K562 (cell line): ENCODE measurements around the gene PRDM11. TPM values are rescaled to one million over a fixed set of nuclear protein-coding genes. Genes with fewer than 3 reads are reported as not detected.

Experiments
- ATAC-seq: fragments of 200-7000 bp; cut with Tn5 transposase; 3 replicates; pipeline ENCODE4 v1.9.1; 2020; ENCODE audit warnings: moderate library complexity
- BruUV-seq: library from RNA; stranded (reverse); fragments of 400-500 nt; replicated peaks from 2 replicates; lab custom pipeline; 2021; lab: Mats Ljungman, UMichigan
- CTCF ChIA-PET: fragments of 300-600 bp; formaldehyde crosslinking; extraction: SDS; loops from one replicate; lab custom pipeline; 2021; ENCODE audit warnings: low intra/inter-chr PET ratio; lab: Yijun Ruan, JAX
- POLR2A ChIA-PET: fragments of 300-600, 350-650 bp; sonication (Branson Sonifier 250); formaldehyde crosslinking; extraction: SDS; loops from one replicate; lab custom pipeline; 2021; ENCODE audit warnings: antibody characterized with exemption, inconsistent platforms; lab: Yijun Ruan, JAX
- DNase-seq, 4 experiments: peaks; one replicate each; pipeline versions ENCODE4 v3.0.0 to v3.0.0-alpha.2; 2011 to 2018; ENCODE audit warnings: low spot score in 3 of 4, mixed read lengths in 3 of 4; ENCODE audit errors: extremely low read depth in 1 of 4
- FAIRE-seq: peaks from 2 replicates; lab custom pipeline; 2011; peaks lifted over from hg19 to GRCh38; lab: Jason Lieb, UNC
- H2AFZ ChIP-seq: 2 replicates; pipeline ENCODE4 v1.6.0; 2011; ENCODE audit warnings: low read depth, low read length, control low read depth, inconsistent platforms
- H3K27ac ChIP-seq: fragments of 200-600 bp; 3 replicates; pipeline ENCODE4 v1.8.0; 2011; ENCODE audit warnings: low read depth, mild to moderate bottlenecking, control low read depth, inconsistent platforms, low read length, moderate library complexity, mixed read lengths; ENCODE audit errors: extremely low read depth
- H3K27me3 ChIP-seq, 2 experiments: fragments of 300-600 bp in 1 of 2; 2 replicates in 1 of 2; 3 replicates in 1 of 2; pipeline versions ENCODE4 v1.6.0 to v1.8.0; 2011; ENCODE audit warnings: inconsistent platforms in 2 of 2, low read length in 2 of 2, mild to moderate bottlenecking in 1 of 2, mixed read lengths in 1 of 2, moderate library complexity in 1 of 2; ENCODE audit not compliant: control insufficient read depth in 2 of 2, insufficient read depth in 2 of 2
- H3K36me3 ChIP-seq: fragments of 300-600 bp; 3 replicates; pipeline ENCODE4 v1.8.0; 2011; ENCODE audit warnings: mild to moderate bottlenecking, low read length, inconsistent platforms; ENCODE audit not compliant: control insufficient read depth, insufficient read depth
- H3K4me1 ChIP-seq, 2 experiments: fragments of 200-600 bp in 1 of 2; replicated peaks in 1 of 2; 2 replicates in 1 of 2; 3 replicates in 1 of 2; pipeline versions ENCODE4 v1.5.1 to v1.8.0; 2011; ENCODE audit warnings: inconsistent platforms in 2 of 2, low read length in 2 of 2, mild to moderate bottlenecking in 1 of 2, mixed read lengths in 1 of 2, moderate library complexity in 1 of 2; ENCODE audit not compliant: control insufficient read depth in 2 of 2, insufficient read depth in 2 of 2
- H3K4me2 ChIP-seq: 2 replicates; pipeline ENCODE4 v1.6.1; 2011; ENCODE audit warnings: low read length, control low read depth, inconsistent platforms, mixed read lengths; ENCODE audit not compliant: insufficient read depth
- H3K4me3 ChIP-seq: fragments of 200-600 bp; sonication (generic), shearing (Covaris generic); 2 replicates; pipeline ENCODE4 v1.5.1; 2016; ENCODE audit warnings: control low read depth, inconsistent platforms
- H3K79me2 ChIP-seq: fragments of 200-600 bp; 3 replicates; pipeline ENCODE4 v1.8.0; 2011; ENCODE audit warnings: low read length, inconsistent platforms; ENCODE audit not compliant: control insufficient read depth, insufficient read depth
- H3K9ac ChIP-seq, 2 experiments: 2 replicates each; pipeline versions ENCODE4 v1.6.0 to v1.6.1; 2011; ENCODE audit warnings: low read depth in 2 of 2, low read length in 2 of 2, control low read depth in 1 of 2, inconsistent platforms in 1 of 2, mild to moderate bottlenecking in 1 of 2, mixed read lengths in 1 of 2; ENCODE audit not compliant: insufficient read depth in 1 of 2
- H3K9me1 ChIP-seq: one replicate; pipeline ENCODE4 v1.6.0; 2011; ENCODE audit warnings: inconsistent platforms, mild to moderate bottlenecking, low read length, moderate library complexity; ENCODE audit not compliant: control insufficient read depth, insufficient read depth
- H3K9me3 ChIP-seq: replicated peaks from 2 replicates; pipeline ENCODE4 v1.5.1; 2011; ENCODE audit warnings: low read depth, low read length, inconsistent platforms; ENCODE audit not compliant: control insufficient read depth, insufficient read depth
- H4K20me1 ChIP-seq: replicated peaks from 2 replicates; pipeline ENCODE4 v1.6.1; 2011; ENCODE audit warnings: low read length, inconsistent platforms, mixed read lengths; ENCODE audit not compliant: control insufficient read depth, insufficient read depth
- ESRRB ChIP-seq: fragments of 250-450 bp; sonication (Bioruptor Pico); IDR thresholded peaks from 2 replicates; pipeline ENCODE4 v1.5.0; 2020; ENCODE audit warnings: mild to moderate bottlenecking, moderate library complexity, borderline replicate concordance
- HNRNPUL1 ChIP-seq: fragments of 200-400 bp; formaldehyde crosslinking; IDR thresholded peaks from 2 replicates; pipeline ENCODE4 v1.6.1; 2017; ENCODE audit warnings: low read length
- JUND ChIP-seq, 2 experiments: IDR thresholded peaks; 2 replicates in 1 of 2; 3 replicates in 1 of 2; pipeline ENCODE4 v1.6.1; 2011; ENCODE audit warnings: borderline replicate concordance in 2 of 2, low read depth in 2 of 2, low read length in 2 of 2, improper control_type of control experiment in 1 of 2, missing biosample characterization in 1 of 2, missing genetic modification characterization in 1 of 2, missing genetic modification reagents in 1 of 2
- KAT7 ChIP-seq: sonication (generic); formaldehyde crosslinking; IDR thresholded peaks from 2 replicates; pipeline ENCODE4 v1.8.0; 2022; ENCODE audit warnings: missing genetic modification reagents, mild to moderate bottlenecking, borderline replicate concordance
- LARP7 ChIP-seq: fragments of 450-650 bp; IDR thresholded peaks from 2 replicates; pipeline ENCODE4 v1.6.1; 2016
- PHB ChIP-seq: fragments of 250-450 bp; sonication (Bioruptor Pico); IDR thresholded peaks from 2 replicates; pipeline ENCODE4 v1.5.0; 2021
- PHF20 ChIP-seq: fragments of 450-650 bp; IDR thresholded peaks from 2 replicates; pipeline ENCODE4 v1.6.1; 2018; ENCODE audit not compliant: partially characterized antibody
- RFX7 ChIP-seq: fragments of 250-450 bp; sonication (Bioruptor Pico); IDR thresholded peaks from 2 replicates; pipeline ENCODE4 v1.5.1; 2021; ENCODE audit warnings: mild to moderate bottlenecking
- SLC30A9 ChIP-seq: fragments of 250-450 bp; sonication (Bioruptor Pico); IDR thresholded peaks from 2 replicates; pipeline ENCODE4 v1.8.0; 2022; ENCODE audit warnings: mild to moderate bottlenecking, moderate library complexity
- TCF15 ChIP-seq: fragments of 250-450 bp; sonication (Bioruptor Pico); IDR thresholded peaks from 2 replicates; pipeline ENCODE4 v1.8.0; 2022; ENCODE audit warnings: moderate library complexity, mild to moderate bottlenecking, inconsistent platforms
- ZNF232 ChIP-seq: sonication (generic); formaldehyde crosslinking; IDR thresholded peaks from 2 replicates; pipeline ENCODE4 v1.8.0; 2022; ENCODE audit warnings: mild to moderate bottlenecking, missing genetic modification reagents
- ZNF431 ChIP-seq: sonication (generic); formaldehyde crosslinking; IDR thresholded peaks from 2 replicates; pipeline ENCODE4 v1.8.0; 2022; ENCODE audit warnings: mild to moderate bottlenecking, missing genetic modification reagents
- ZNF780A ChIP-seq: fragments of 250-450 bp; sonication (Bioruptor Pico); IDR thresholded peaks from 2 replicates; pipeline ENCODE4 v1.5.0; 2021; ENCODE audit warnings: mild to moderate bottlenecking
- WGBS: fragments of 100-300 bp; shearing (Covaris generic); methylation state at CpG from one replicate; pipeline ENCODE4 v1.1.6; 2016; ENCODE audit warnings: low coverage, mixed read lengths; ENCODE audit not compliant: insufficient coverage; ENCODE audit errors: missing lambda C conversion rate; 5-methylcytosine and 5-hydroxymethylcytosine counted together
- in situ Hi-C: fragments of 300-500 bp; cut with MboI; formaldehyde crosslinking; loops from 4 replicates; pipeline ENCODE4 v1.15.0; 2018; ENCODE audit warnings: inconsistent platforms, mixed read lengths
- intact Hi-C: fragments of 100-400 bp; cut with micrococcal nuclease; formaldehyde crosslinking; loops from 2 replicates; pipeline ENCODE4 v1.14.2; 2022
- polyA plus RNA-seq, 8 experiments: library from polyadenylated mRNA; depleted of rRNA in 4 of 8; stranded (reverse) in 5 of 8; unstranded in 3 of 8; fragments of >200 nt; fragmentation: Nextera tagmentation in 2 of 8; fragmentation: Illumina TruSeq in 1 of 8; extraction: Ambion mirVana in 2 of 8; extraction: Trizol in 1 of 8; gene quantifications; 2 replicates each; pipeline versions ENCODE4 v1.2.1 to v1.2.3, GENCODE V29; 2011 to 2014; ENCODE audit warnings: inconsistent platforms in 1 of 8, missing spikeins in 1 of 8
- total RNA-seq, 7 experiments: library from RNA; depleted of rRNA in 6 of 7; stranded (reverse); fragments of >200 nt in 6 of 7; fragmentation: Illumina TruSeq in 2 of 7; extraction: Trizol in 2 of 7; gene quantifications; 2 replicates each; pipeline versions ENCODE4 v1.2.1 to v1.2.3, GENCODE V29; 2011 to 2021; ENCODE audit warnings: low replicate concordance in 1 of 7
- TF ChIP-seq, protein P1 (sequence below): IDR thresholded peaks from 2 replicates; pipeline ENCODE4 v1.6.1; 2011; ENCODE audit warnings: borderline replicate concordance, low read depth, mild to moderate bottlenecking, moderate library complexity, low read length; ENCODE audit not compliant: insufficient read depth, poor library complexity, severe bottlenecking

Gene PRDM11
- total and polyA plus RNA-seq, 9 of the 15 experiments (the other 6 are each of a cell fraction or from before 2014, with no cell fraction given): 0.01 to 1.1 (median 0.29) TPM

DNA sequence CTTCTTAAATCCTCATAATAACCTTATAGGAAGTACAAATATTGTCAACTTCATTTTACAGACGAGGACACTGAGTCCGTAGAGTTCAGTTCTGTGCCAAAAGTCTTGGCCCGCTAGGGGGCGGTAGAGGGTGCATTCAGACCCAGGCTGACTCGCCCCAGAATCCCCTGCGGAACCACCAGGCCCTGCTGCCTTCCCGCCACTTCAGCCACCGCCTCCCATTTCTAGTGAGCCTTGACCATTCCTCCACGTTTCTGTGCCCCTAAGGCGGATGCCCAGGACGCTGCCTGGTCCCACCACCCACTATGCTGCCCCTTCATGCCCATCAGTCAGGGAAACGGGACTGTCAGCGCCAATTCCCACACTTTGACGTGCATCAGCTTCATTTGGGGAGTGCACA, 120.6 kb downstream of the PRDM11 start (continued):
- no peak for TF ChIP-seq PHB (CRISPR knock-in tag)
- TF ChIP-seq, protein P1, sequence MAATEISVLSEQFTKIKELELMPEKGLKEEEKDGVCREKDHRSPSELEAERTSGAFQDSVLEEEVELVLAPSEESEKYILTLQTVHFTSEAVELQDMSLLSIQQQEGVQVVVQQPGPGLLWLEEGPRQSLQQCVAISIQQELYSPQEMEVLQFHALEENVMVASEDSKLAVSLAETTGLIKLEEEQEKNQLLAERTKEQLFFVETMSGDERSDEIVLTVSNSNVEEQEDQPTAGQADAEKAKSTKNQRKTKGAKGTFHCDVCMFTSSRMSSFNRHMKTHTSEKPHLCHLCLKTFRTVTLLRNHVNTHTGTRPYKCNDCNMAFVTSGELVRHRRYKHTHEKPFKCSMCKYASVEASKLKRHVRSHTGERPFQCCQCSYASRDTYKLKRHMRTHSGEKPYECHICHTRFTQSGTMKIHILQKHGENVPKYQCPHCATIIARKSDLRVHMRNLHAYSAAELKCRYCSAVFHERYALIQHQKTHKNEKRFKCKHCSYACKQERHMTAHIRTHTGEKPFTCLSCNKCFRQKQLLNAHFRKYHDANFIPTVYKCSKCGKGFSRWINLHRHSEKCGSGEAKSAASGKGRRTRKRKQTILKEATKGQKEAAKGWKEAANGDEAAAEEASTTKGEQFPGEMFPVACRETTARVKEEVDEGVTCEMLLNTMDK: peak; percentile 65

- ATAC-seq (no peak), FAIRE-seq (no peak), DNase-seq (no peak)
- H3K9ac ChIP-seq: no peak overlapping the region
- peak overlapping the region; percentile 57; the same call in 1 of the 2 replicates for H2AFZ ChIP-seq
- intact Hi-C loops: no loop called here
- H3K9me3 ChIP-seq: no peaks in the 10 kb centered on the region
- H3K4me3 ChIP-seq: no peak overlapping the region
- H3K27me3 ChIP-seq: no peaks in the 10 kb centered on the region; a peak in 1 of 5 replicates
- in situ Hi-C loops: no loop called here
- 17% methylated on average over 13 of the region's 13 CpGs for WGBS
- no peaks in the 10 kb centered on the region for H3K36me3 ChIP-seq
- ChIA-PET POLR2A (no interaction called here), CTCF (no interaction called here)
- no peak overlapping the region for H3K27ac ChIP-seq
- H3K79me2 ChIP-seq: no peaks in the 10 kb centered on the region
- BruUV-seq: no TSS peak
- no peaks in the 10 kb centered on the region for H3K9me1 ChIP-seq
- H4K20me1 ChIP-seq: no peaks in the 10 kb centered on the region
- H3K4me1 ChIP-seq: no peaks in the 10 kb centered on the region
- no peak overlapping the region for H3K4me2 ChIP-seq
- TF ChIP-seq JUND (IDR thresholded peaks at IDR 0.05; ENCODE audit: borderline replicate concordance, low read depth, low read length): no peak
- no peak for TF ChIP-seq JUND (tag; IDR thresholded peaks at IDR 0.05; ENCODE audit: borderline replicate concordance, low read depth, low read length)
- no peak for TF ChIP-seq PHF20
- TF ChIP-seq HNRNPUL1: no peak
- no peak for TF ChIP-seq LARP7
- no peak for TF ChIP-seq ESRRB (CRISPR knock-in tag)
- TF ChIP-seq ZNF232 (CRISPR knock-in tag): no peak
- TF ChIP-seq TCF15: no peak
- no peak for TF ChIP-seq ZNF431 (CRISPR knock-in tag)
- TF ChIP-seq ZNF780A (CRISPR knock-in tag): no peak
- TF ChIP-seq RFX7: no peak
- TF ChIP-seq SLC30A9 (CRISPR knock-in tag): no peak
- no peak for TF ChIP-seq KAT7 (CRISPR knock-in tag)
Measured at GRCh38 chr11:45267652-45268299, 121.3 kb downstream of the PRDM11 start.
